ENCODE results near the gene NACC1.

NACC1 gene

DNA sequence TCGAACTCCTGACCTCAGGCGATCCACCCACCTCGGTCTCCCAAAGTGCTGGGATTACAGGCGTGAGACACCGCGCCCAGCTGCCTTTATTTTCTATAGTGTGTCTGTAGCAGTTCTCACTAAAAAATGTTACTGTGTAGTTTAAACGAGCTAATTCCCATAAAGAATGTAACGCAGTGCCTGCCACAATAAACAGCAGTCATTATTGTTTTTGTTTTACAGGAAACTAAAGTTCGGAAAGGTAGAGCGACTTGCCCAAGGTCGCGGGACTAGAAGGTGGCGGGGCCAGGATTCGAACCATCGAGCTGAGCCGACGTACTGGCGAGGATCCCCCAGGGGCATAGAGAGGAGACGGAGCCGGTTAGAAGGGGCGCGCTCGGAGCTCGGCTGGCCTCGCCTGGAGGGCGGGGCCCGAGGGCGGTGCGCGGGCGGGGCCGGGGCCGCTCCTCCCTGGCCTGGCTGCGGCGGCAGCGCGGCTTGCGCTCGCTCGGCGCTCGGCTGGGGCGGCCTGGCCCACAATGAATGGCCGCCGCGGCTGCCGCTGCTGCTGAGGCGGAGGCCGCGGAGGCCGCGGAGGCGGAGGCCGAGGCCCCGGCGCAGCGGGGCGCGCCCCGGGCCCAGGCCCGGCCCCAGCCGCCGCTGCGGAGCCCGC is at the start of gene NACC1:
Gene NACC1, plus strand, starts transcription at position 493 of the 652 bp plus-strand sequence. CDS start 16,944 bp downstream, outside the sequence.
- peak; percentile 88 for DNase-seq

DNA sequence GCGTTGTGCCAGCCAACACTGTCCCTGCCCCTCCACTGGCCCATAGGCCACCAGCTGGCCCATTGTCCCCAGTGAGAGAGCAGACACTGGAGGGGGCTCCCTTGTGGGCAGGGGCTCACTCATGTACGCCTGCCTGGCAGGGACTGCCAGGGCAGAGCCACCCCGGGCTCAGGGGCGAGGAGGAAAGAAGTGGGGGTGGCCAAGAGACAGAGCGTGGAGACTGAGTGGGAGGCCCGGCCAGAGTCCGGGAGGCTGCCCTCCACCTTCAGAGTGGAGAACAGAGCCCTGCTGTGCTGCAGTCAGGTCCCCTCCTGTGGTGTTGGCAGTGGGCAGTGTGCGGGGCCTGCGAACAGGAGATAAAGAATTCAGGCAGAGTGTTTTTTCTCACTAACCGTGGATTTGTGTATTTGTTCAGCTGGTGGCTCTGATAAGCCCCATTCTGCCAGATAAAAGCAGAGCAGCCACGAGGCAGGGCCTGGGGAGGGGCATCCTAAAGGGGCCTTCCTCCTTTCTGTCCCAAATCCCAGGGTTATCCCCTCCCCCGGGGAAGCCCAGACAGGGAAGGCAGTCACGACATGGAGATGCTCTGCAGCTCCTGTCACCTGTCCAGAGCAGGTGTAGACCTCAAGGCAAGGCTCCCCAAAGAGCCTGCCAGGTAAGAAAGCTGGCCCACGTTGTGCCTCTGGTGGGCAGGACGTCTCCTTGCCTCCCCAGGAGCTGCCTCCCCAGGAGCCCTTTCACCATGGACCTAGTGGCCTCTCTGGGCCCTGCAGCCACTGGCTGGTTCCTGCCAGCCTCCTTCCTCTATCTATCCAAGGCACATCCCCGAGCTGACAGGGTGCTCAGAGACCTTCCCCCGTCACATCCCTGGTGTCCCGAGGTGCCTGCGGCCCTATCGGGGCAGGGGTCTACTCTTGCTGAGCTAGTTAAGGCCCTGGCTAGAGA is 48.4 kb upstream of the NACC1 start:
- no peak for DNase-seq

DNA sequence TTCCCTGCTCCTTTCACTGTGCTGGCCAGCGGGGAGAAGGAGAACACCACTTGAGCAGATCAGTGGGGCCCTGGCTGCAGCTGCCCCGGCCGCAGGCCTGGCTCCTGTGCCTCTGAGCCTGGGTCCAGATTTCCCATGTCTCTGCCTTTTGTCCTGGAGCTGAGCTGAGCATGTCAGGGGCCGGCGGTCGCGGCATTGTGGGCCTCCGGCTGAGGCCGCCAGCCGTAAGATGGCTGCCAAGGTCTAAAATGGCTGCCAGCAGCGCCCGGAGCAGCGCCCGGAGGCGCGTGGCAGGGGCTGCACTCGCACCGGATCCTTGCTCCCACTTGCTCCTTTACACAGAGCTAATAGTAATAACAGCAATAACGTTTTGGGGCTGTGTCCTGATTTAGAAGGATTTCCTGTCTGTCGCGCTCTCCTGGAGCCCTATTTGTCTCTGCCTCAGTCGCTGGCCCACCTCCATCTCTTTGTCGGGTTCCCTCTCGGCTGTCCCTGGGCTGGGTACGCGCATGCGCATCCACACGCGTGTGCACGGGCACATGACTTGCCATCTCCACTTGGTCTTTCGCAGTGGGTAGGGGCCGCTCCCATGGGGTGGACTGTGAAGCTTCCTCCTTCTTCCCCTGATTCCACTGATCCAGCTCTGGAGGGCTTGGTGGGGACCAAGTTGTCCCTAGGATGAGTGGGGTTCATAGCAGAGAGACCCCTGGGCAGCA is 47.5 kb upstream of the NACC1 start:
- no peak for DNase-seq

- DNase-seq = no peak
These were observed 46.4 kb upstream of the NACC1 start for GRCh38 chr19:13071444-13072187.

DNA sequence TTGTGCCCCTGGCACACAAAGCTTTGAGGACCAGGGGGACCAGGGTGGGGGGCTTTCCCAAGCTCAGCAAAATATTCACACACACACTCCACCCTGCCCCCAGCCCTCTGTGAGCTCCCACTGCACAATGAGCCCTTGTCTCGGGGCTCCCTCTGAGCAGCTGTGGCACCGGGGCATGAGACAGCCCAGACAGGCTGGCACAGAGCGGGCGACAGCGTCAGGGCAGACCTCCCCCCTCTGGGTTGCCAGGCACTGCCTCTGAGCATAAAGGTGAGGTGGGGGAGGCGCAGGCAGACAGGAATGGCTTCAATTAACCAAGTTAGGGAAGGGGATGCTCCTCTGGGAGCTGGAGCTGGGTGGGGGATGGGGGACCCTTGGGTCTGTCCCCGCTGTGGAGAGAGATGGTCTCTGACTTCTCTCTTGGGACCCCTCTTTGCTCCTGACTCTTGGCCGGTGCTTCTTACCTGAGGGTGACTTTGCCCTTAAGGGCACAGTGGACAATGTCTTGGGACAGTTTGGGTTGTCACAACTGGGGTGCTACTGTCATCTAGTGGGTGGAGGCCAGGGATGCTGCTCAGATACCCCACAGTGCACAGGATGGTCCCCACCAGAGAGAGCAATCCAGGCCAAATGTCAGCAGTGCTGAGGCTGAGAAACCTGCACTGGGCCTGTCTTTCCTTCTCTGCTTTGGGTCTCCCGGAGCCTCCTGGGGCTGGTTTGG is 45.7 kb upstream of the NACC1 start:
- DNase-seq = no peak

- no peak for DNase-seq
These were observed 44.8 kb upstream of the NACC1 start for GRCh38 chr19:13073263-13073662.

DNA sequence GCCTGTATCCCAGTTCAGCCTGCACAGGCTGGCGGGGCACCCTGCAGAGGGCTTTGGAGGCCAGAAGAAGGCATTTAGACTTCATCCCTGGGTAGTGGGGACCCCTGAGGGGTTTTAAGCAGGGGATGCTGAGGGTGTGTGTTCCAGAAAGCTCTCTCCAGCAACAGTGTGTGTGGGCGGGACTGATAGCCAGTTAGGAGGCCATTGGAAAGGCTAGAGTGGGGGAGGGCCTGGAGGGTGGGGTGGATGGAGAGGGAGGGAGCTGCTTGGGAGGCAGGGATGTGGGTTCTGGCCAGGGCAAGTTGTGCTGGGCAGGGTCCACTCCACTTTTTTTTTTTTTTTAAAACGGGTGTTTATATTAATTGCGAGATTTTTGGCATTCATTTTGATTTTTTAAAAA is 43.7 kb upstream of the NACC1 start:
- no peak for DNase-seq

GRCh38 chr19:13076320-13076719 is 41.7 kb upstream of the NACC1 start:
- no peak for DNase-seq

- DNase-seq = no peak
These were observed 41.3 kb upstream of the NACC1 start for GRCh38 chr19:13076787-13077186.

GRCh38 chr19:13077240-13077639 is 40.8 kb upstream of the NACC1 start:
- DNase-seq = no peak

- no peak for DNase-seq
These were observed 39.7 kb upstream of the NACC1 start for GRCh38 chr19:13078381-13078780.

DNA sequence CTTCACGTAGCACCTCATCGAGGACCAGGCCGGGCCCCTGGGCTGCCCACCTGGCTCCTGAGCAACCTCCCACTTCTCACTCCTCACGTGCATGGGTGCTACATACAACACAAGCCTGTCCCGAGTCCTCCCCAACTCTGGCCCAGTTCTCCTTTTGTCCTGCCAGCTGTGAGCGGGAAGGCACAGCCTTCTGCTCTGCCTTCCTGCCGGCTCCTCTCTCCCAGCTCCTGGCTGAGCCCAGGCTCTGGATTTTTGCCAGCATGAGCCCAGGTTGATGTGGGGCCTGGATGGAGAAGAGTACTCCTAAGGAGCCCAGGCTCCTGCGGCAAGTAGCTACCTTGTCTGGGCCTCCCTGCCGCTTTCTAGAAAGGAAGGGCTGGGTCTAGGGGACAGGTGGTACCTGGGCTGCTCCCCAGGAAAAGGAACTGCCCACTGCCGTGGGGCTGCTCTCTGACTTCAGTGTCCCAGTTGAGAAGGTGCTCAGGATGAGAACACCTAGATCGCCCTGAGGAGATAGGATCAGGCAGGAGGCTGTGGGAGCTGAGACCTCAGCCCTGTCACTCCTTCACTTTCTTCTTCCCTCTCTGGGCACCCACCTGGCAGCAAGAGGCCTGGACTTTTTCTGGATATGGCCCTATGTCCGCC is 39.0 kb upstream of the NACC1 start:
- no peak for DNase-seq

- DNase-seq = no peak
These were observed 38.5 kb upstream of the NACC1 start for GRCh38 chr19:13079542-13079986.

DNA sequence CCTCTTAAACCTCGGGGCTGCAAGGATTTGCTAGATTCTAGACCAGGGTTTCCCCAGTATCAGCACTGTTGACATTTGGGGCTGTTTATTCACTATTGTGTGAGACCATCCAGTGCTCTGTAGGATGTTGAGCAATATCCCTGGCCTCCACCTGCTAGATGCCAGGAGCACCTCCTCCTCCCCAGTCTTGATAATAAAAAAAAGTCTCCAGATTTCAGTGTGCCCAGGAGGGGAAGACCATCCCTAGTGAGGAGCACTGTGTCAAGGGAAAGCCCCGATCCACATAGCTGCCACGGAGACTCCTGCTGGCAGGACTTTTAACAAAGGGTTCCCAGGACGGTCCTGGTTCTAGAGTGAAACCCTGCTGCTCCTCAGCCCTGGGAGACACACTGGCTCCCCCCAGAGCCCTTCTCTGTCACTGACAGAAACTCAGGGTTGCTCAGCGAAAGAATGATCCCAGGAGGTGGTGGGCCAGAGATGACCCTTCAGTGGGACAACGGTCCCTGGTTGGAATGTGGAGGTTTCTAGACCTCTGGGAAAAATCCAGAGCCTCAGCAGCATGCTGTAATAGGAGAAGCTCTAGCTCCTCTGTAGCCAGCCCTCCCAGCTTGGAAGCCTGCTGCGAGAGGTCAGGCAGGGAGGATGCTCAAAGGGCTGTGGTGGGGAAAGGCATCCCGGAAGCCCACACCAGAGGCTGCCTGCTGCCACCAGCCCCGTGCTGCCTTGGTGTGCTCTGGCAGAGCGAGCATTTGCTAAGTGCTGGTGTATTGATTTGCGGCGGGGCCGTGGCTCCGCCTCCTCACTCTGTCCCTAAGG is 35.7 kb upstream of the NACC1 start:
- no peak for DNase-seq

- DNase-seq = no peak
These were observed 35.1 kb upstream of the NACC1 start for GRCh38 chr19:13083008-13083404.

DNA sequence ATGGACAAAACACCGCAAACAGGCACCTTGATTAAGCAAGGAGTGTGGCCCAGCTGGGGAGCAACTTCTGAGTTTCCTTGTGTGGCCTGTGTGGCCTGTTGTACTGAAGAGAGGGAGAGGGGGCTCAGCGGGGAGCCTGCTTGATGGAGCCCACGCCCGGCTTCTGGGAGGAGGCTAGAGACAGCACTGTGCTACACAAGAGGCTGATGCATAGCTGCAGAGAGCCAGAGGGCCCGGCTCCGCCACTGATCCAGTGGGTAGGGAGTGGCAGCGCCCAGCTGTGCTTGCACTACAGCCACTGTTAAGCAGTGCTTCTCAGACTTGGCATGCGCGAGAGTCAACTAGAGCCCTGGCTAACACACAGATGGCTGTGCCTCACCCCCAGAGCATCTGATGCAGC is 34.4 kb upstream of the NACC1 start:
- no peak for DNase-seq

DNA sequence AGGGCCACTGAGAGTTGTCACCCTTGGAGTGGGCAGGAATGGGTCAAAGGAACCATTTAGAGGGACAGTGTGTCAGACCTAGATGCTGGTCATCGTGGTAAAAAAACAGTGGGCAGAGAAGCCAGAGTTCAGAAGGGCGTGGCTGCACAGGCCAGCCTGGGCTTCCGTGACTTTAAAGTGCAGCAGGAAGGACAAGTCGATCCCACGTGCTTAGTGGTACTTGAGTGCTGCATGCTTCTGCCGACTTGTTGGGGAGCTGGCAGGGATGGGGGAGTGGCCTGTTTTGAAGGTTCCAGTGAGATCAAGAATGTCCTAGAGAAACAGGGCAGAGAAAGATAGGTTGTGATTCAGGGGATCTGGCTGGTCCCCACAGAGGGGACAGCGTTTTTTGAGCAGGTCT is 32.4 kb upstream of the NACC1 start:
- no peak for DNase-seq

- DNase-seq = no peak
These were observed 31.7 kb upstream of the NACC1 start for GRCh38 chr19:13086341-13086740.

DNA sequence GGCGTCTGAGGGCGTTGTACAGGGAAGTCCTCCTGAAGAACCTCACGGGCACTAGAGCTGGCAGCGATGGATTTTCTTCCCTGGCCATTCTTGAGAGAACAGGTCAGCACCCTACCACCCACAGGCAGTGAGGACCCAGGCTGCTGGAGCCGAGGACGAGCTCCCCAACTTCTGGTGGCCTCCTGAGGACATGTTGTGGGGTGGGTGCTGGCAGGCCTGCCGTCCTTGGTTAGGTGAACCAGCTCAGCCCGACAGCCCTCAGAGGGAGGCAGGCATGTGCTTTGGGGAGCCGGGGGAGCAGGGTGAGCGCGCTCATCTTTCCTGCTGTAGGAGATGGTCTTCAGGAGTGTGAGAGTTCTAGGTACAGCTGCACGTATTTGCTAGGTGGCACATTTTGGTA is 30.8 kb upstream of the NACC1 start:
- DNase-seq = no peak

GRCh38 chr19:13087795-13088537 is 30.1 kb upstream of the NACC1 start:
- no peak for DNase-seq

Data from NCI-H774 (cell line).